Measurements from ENCODE around the gene RAB40A.

GRCh38 chrX:103517246-103517645, 2.0 kb downstream of the RAB40A start:
- TF ChIP-seq CTCF (IDR thresholded peaks at IDR 0.05; ENCODE audit: low read depth, low read length, poor library complexity, severe bottlenecking) (no peak), EZH2phosphoT487 (IDR thresholded peaks at IDR 0.05; ENCODE audit: borderline replicate concordance, low read length) (no peak)
